GM10847 (cell line): ENCODE data around the gene ROM1.

Experiments
- POLR2A ChIP-seq: IDR thresholded peaks from 2 replicates; pipeline ENCODE4 v1.6.1; 2011; ENCODE audit not compliant: insufficient read length; ENCODE audit errors: extremely low read depth

ROM1 gene

DNA sequence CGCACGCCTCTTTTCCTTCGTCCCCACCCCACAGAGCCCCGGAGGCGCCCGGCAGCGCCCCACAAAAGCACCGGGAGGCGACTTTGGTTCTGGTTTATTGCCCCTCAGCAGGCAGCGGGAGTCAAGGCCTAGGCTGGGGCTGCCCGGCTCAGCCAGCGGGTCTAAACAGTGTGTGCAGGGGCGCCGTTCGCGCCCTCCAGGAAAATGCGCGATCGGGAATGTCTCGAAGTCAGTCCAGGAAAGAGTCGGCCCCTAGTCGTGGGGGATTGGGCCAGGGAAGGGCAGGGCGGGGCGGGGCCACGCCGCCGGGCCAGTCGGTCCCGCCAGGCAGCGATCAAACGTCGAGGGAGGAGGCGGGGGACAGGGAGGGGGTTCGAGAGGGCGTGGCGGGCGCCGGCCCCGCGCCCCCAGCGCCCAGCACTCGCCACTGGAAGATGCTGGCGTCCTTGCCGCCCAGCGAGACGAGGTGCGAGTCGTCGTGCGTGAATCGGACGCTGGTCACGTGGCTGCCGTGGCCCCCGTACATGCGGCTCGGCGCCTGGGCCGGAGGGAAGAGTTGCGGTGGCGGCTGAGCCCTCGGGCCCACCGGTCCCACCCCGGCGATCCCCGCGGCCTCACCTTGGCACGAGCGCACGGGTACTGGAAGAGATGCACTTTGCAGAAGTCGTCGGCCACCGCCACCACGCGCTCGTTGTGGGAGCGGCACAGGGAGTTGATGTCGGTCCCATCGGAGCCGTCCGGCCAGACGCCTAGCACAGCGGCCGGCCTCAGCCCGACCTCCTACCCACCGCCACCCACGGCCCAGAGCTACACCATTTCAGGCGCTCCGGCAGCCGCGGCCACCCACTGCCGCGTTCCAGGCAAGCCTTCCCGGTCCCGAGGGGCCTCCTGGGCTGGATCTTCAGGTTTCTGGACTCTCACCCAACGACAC lies 10.7 kb upstream of the ROM1 start:
- TF ChIP-seq POLR2A = peak; percentile 32

DNA sequence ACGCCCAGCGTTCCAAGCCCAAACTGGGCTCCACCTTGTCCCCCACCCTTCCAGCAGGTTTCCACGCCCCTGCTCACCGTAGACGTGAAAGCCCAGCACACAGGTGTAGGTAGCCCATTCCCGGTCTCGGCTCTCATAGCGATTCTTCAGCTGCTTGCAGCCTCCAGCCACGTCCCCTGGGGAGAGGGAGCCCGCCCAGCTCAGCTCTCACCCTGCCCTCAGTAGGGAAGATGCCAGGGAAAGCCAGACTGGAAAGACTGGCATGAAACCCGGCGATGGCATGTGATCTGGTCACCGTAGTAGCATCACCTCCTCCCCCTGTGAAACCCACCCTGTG lies 10.0 kb upstream of the ROM1 start:
- TF ChIP-seq POLR2A = no peak

DNA sequence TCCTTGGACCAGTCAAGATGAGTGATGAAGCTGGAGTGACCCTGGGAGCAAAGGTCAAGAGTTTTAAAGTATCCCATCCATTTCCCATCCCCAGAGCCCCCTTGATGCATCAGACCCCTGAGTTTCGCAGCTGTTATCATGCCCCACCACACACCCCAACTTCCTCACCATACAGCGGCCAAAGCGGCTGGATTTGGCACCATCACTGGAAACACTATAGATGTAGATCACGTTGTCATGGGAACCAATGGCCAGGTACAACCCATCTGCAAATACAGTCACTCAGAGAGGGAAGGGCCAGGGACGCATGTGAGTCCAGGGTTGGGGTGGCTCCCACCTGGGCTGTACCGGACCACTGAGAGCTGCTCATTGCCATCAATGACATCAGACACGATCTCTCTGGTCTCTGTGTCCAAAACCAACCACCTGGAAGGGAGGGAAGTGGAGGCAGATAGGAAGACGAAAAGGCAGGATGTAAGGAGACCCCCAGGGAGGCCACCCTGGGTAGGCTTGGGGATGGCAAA lies 9.2 kb upstream of the ROM1 start:
- no peak for TF ChIP-seq POLR2A

DNA sequence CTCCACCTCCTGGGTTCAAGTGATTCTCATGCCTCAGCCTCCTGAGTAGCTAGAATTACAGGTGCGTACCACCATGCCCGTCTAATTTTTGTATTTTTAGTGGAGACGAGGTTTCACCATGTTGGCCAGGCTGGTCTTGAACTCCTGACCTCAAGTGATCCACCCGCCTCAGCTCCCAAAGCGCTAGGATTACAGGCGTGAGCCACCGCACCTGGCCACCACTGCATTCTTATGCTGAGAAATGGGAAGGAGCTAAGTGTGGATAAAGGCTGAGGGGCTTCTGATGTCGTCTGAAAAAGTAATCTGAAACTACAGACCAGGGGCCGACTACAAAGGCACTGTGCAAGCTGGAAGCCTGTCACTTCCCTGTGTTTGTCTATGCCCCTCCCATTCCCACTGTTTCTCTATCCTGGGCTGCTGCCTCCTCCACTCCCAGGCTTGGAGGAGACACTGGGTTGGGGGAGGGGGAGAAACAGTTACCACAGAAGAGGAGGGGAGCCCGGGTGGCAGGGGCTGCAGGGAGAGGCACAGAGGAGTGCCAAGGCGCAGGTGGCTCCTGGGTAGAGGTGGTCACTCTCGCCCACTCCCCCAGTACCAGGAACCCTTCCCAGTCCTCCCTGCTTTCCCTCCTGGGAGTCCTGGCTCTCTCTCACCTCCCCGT lies 8.5 kb upstream of the ROM1 start:
- no peak for TF ChIP-seq POLR2A

DNA sequence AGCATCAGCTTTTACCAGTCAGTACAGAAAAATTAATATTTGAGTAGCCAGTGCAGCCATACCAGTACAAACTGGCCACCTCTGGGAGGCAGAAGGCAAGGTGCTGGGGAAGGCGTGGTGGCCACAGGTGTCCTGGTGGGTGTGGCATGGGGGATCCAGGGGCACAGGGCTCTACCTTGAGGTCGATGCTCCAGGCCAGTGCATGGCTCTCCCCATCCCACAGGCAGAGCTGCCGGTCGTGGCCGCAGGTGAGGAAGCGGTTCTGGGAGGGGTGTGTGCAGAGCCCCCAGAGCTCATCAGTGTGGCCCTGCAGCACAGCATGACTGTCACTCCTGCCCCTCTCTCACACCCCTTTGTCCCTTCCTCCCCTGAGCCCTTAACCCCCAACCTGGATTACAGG lies 7.6 kb upstream of the ROM1 start:
- TF ChIP-seq POLR2A = no peak

DNA sequence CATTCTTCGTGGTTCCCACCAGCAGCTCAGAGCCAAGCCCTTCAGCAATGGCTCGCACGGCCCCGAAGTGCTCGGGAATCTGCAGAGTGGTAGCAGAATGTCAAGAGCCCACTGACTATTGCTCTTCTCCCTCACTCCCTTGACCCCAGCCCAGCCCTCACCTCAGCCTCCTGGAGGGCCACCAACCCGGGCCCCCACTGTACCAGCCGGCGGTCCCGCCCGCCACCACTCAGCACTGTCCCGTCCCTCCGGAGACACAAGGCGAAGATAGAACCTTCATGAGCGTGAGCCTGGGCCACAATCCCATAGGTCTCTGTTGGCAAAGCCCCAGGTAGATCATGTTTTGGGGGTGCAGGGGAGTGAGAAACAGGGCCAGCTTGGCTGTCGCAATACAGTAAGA lies 7.2 kb upstream of the ROM1 start:
- no peak for TF ChIP-seq POLR2A

DNA sequence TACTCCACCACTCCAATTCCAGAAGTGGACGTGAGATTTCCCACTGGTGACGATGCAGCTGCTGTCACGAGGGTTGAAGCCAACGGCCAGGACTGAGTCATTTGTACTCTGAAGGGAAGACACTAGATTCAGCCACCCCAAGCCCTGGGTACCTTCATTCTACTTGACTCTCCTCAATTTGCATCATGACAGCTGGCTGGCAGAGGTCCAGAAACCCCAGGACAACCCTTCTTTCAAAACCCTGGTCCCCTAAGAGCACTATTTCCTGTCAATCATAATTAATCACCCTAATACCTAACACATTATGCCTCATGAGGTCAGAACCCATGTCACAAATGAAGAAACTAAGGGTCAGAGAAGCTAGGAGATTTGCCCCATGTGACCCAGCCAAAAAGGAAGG lies 5.3 kb upstream of the ROM1 start:
- TF ChIP-seq POLR2A = no peak

DNA sequence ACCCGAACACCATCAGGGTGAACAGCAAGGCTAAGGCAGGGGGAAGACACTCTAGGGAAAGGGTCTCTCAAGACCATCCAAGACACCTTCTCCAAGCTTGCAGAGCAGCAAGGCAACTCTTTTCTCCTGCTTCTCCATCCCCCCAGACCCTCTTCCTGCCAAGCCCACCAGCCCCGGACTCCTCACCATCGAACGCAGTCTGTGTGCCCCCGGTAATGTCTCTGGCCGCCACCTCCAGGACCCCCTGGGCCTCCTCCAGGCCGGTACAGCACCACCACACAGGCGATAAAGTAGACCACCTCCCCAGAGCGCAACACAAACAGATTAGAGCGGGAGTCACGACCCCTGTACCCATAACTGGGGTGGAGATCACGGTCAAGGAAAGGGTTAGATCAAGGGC lies 4.3 kb upstream of the ROM1 start:
- TF ChIP-seq POLR2A = no peak

DNA sequence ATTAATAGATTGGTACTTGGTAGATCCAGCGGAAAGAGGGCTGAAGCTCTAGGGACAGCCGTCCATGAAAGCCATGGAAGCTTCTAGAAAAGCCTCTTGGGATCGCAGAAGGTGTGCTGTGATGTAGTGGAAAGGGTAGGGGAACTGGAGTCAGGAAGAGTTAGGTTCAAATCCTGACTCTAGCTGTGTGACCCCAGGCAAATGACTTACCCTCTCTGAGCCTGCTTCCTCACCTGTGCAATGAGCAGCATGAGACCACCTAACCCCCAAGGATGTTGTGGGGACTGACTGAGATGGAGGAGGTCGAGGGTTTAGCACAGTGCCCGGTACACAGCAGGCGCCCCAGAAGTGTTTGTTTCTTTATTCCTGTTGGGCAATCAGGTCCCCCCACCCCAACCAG lies 2.7 kb upstream of the ROM1 start:
- TF ChIP-seq POLR2A = no peak

DNA sequence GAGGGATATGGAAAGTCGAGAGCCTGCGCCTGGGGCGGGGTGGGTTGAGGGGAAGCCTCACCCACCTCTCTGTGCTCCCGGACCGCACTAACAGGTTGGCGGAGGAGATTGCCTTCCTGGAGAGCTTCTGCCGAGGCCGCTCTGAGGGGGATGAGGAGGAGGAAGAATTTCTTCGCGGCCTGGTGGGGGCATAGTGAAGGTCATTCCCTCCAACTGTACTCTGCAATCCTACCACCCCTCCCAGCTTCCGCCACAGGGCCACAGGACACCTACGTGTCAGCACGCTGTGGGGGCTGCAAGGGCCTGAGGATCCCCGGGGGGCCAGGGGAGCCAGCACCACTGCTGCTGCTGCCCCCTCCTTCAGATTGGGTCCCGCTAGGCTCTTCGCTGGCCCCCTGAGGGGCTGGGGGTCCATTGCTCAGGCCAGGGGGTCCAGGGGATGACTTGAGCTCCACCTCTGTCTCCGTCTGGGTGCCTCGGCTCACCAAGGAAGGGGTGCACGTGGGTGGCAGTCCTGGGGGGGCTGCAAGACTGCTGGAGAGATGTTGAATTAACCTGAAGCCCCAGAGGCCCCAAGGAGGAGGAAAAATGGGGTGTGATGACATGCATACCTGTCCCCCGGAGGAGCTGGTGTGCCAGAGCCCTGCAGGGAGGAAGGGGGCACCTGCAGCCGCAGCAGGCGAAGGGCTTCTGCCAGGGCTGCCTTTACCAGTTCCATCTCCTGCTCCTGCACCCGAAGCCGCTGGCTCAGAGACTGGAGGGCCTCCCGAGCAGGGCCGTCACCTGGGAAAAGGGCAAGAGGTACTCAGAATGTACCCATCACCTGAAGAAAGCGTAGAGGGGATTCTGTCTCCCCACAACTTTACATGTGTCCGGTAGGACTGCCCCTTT lies 2.0 kb upstream of the ROM1 start:
- no peak for TF ChIP-seq POLR2A

DNA sequence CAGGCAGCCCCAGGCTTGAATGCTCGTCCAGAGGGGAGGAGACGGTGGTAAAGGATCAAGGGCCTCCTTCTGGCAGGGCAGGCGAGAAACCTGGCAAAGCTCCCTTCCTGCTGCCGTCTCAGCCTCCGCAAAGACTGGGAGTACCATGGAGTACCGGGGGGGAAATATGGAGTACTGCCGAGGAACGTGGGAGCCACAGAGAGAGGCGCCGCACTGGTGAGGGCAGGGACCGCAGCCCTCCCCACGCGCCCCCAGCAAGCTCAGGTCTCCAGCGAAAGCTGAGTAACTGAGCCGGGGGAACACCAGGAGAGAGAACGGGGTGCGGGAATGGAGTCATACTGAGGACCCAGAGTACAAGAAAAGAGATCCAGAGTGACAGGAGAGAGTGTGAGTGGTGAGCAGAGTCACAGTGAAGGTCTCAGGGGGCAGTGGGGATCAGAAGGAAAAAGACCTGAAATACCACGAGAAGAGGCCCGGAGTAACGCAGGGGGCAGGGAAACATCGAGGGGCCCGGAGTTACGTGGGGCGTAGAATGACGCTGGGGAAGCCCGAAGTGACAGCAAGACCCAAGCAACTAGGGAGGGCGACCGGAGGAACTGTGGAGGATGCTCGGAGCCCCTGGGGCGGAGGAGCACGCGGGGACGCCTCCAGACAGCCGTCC lies 1.2 kb upstream of the ROM1 start:
- no peak for TF ChIP-seq POLR2A

DNA sequence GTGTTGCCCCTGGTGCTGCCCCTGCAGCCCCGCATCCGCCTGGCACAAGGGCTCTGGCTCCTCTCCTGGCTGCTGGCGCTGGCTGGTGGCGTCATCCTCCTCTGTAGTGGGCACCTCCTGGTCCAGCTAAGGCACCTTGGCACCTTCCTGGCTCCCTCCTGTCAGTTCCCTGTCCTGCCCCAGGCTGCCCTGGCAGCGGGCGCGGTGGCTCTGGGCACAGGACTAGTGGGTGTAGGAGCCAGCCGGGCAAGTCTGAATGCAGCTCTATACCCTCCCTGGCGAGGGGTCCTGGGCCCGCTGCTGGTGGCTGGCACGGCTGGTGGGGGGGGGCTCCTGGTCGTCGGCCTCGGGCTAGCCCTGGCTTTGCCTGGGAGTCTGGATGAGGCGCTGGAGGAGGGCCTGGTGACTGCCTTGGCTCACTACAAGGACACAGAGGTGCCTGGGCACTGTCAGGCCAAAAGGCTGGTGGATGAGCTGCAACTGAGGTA lies 278 bp downstream of the ROM1 start:
- no peak for TF ChIP-seq POLR2A

DNA sequence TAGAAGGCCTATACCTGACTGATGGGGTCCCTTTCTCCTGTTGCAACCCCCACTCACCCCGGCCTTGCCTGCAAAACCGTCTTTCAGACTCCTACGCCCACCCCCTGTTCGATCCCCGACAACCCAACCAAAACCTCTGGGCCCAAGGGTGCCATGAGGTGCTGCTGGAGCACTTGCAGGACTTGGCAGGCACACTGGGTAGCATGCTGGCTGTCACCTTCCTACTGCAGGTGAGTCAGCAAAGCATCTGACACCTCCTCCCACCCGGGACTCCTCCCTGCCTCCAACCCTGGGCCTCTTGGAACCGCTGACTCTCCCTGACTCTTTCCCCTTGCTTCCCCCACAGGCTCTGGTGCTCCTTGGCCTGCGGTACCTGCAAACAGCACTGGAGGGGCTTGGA lies 1.2 kb downstream of the ROM1 start:
- no peak for TF ChIP-seq POLR2A

DNA sequence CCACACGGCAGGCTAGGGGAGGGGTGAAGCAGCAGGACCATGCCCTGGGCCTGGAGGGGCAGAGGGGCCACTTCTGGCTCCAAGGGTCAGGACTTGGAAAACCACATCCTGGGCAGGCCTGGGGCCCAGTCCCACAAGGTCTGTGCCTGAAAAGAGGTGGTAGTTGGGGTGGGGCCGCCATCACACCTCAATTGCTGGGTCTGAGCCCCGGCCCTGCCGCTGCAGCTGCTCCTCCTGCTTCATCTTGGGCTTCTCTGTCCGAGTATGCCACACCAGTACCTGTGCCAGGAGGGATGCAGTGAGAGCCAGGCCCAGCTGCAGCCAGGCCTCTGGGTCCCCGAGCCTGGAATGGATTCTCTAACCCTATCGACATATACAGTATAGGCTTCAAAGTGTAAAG lies 2.5 kb downstream of the ROM1 start:
- TF ChIP-seq POLR2A = no peak

DNA sequence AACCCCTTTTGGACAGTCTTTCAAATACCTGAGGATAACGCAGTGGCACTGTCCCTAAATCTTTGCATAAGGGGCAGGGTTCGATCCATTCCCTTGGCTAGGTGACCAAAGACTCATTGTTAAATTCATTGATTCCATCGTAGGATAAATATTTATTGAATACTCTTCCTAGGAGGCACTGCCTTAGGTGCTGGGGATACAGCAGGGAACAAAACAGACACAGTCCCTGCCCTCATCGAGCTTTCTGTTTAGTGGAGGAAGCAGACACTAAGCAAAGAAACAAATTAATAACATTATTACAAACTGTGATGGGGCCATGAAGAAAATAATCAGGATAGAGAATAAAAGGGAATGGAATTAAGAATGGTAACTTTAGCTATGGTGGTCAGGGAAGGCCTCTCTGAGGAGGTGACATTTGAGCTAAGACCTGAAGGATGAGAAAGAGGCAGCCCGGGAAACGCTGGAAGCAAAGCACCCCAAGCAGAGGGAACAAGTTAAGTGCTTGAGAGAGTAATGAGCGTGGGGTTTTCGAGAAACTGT lies 8.0 kb downstream of the ROM1 start:
- TF ChIP-seq POLR2A = no peak
